ENCODE measurements around the gene PLXNA3. TPM values are rescaled to one million over a fixed set of nuclear protein-coding genes. Genes with fewer than 3 reads are reported as not detected.

Gene PLXNA3
- total and polyA plus RNA-seq, 7 donors = 1.7 to 6.5 (median 3.3) TPM

DNA sequence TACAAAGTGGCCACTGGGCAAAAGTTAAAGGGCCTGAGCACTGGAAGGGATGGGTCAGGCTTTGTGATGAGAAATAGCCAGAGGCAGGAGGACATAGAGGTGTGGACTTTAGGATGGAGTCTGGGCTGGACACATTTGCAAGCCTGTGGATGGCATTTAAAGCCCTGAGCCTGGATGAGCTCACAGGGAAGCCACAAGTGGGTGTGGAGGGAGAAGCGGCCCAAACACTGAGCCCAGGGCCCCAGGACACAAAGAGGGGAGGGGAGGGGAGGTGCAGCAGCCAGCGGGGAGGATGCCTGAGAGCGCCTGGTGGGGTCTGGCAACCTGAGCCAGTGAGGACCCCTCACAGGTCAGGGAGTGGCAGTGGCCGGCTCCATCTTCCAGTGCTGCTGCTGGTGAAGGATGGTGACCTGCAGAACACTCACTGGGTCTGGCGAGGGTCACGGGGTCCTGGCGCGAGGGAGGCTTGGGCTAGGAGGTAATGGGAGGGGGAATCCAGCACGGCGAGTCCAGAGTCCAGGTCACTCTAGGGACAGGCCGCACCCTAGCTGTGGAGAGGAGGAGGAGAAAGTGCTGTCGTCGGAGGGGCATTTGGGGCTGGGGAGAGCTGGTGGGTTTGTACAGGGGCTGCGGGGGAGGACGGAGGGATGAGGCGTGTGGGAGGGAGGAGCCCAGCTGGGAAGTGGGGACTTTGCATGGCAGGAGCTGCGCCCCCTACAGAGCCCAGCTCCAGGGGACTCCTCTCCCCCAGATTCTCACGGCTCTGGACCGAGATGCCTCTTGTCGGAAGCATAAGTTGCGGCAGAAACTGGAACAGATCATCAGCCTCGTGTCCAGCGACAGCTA, 14.0 kb downstream of the PLXNA3 start:
- Histone ChIP-seq H3K36me3 (ENCODE audit: insufficient read depth in 1 of 2, low read depth in 1 of 2) (peaks cover 0 to 32% of the 10 kb centered on the region in 2 donors), H3K9me3 (no peaks in the 10 kb centered on the region), H3K4me1 (no peaks in the 10 kb centered on the region), H3K4me3 (no peak overlapping the region), H3K27ac (no peak overlapping the region), H3K27me3 (ENCODE audit: insufficient read depth in 3 of 3, low read length in 2 of 3) (no peaks in the 10 kb centered on the region)
- ATAC-seq = no peak
- DNase-seq = peak in 1 of 2 donors; percentile 26
- 75 to 87% (median 86%) methylated on average over 20 to 23 of the region's 23 CpGs for WGBS, 3 donors
- TF ChIP-seq, protein P1, sequence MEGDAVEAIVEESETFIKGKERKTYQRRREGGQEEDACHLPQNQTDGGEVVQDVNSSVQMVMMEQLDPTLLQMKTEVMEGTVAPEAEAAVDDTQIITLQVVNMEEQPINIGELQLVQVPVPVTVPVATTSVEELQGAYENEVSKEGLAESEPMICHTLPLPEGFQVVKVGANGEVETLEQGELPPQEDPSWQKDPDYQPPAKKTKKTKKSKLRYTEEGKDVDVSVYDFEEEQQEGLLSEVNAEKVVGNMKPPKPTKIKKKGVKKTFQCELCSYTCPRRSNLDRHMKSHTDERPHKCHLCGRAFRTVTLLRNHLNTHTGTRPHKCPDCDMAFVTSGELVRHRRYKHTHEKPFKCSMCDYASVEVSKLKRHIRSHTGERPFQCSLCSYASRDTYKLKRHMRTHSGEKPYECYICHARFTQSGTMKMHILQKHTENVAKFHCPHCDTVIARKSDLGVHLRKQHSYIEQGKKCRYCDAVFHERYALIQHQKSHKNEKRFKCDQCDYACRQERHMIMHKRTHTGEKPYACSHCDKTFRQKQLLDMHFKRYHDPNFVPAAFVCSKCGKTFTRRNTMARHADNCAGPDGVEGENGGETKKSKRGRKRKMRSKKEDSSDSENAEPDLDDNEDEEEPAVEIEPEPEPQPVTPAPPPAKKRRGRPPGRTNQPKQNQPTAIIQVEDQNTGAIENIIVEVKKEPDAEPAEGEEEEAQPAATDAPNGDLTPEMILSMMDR (IDR thresholded peaks at IDR 0.05) = no peak
- intact Hi-C loops (cut with DNase I) = no loop called here

DNA sequence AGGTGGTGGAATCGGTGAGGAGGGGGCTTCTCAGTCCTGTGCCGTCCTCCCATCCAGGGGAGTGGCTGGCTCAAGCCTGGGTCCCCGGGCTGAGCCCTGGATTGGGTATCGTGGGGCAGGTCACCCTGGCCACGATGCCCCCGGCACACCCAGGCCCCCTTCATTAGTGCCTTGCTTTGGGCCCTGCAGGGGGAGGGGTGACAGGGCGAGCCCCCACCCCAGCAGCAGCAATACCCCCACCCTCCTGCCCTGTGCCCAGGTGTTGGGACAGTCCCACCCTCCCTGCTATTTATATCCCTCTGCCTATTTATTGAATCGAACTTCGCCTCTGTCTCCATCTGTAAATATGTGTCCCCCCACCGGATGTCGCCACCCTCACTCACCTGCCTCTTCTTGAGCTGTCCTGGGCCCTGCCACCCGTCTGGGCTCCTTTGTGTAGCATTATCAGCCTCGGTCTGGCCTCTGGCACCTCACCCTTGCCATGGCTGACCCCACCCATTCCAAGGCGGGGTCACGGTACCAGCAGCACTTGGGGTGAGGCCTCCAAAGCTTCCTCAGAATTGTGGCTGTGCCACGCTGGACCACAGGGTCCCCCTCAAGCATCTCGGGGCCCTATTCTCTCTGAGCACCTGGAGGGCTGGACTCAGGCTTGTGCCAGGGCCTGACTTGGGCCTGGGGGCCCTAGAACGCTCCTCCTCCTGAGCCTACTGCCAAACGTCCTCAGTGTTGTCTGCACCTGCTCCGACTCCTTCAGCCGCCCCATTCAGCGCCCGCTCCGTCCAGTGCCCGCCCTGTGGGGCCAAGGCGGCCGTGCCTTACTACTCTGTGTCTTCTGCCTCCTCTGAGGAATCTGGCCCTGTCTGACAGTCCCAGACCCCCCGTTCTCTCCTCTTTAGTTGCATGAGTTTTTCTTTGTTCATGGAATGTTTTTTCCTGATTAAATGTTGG, 14.9 kb downstream of the PLXNA3 start:
- ATAC-seq (no peak), DNase-seq (peak in 1 of 2 donors; percentile 38)
- Histone ChIP-seq H3K27me3 (ENCODE audit: insufficient read depth in 3 of 3, low read length in 2 of 3) (no peaks in the 10 kb centered on the region), H3K27ac (no peak overlapping the region), H3K4me3 (no peak overlapping the region), H3K9me3 (no peaks in the 10 kb centered on the region), H3K36me3 (ENCODE audit: insufficient read depth in 1 of 2, low read depth in 1 of 2) (peaks cover 0 to 30% of the 10 kb centered on the region in 2 donors), H3K4me1 (no peaks in the 10 kb centered on the region)
- intact Hi-C loops (cut with DNase I) = no loop called here
- TF ChIP-seq, protein P1 (IDR thresholded peaks at IDR 0.05) = no peak
- 76 to 83% (median 77%) methylated on average over 20 to 28 of the region's 28 CpGs for WGBS, 3 donors

DNA sequence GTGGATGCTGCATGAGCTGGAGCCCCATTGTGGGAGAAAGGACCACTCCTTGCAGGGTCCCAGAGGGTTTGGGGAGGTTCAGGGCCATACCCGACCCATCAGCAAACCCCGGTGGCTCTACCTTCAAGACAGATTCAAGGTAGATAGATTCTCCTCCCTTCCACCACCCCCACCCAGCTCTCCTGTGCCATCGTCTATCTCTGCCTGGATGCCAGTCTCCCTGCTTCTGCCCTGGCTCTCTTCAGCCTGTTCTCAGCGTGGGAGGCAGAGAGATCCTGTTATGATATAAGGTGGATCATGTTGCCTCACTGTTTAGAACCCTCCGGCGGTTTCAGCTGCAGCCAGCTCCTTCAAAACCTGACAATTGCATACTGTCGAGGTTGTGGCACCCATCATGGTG, 15.6 kb downstream of the PLXNA3 start:
- Histone ChIP-seq H3K36me3 (ENCODE audit: insufficient read depth in 1 of 2, low read depth in 1 of 2) (peaks cover 0 to 26% of the 10 kb centered on the region in 2 donors), H3K4me3 (no peak overlapping the region), H3K27me3 (ENCODE audit: insufficient read depth in 3 of 3, low read length in 2 of 3) (no peaks in the 10 kb centered on the region), H3K4me1 (no peaks in the 10 kb centered on the region), H3K27ac (no peak overlapping the region), H3K9me3 (no peaks in the 10 kb centered on the region)
- TF ChIP-seq, protein P1 (IDR thresholded peaks at IDR 0.05) = no peak
- intact Hi-C loops (cut with DNase I) = no loop called here
- DNase-seq (no peak), ATAC-seq (no peak)
- WGBS, 3 donors = 59 to 86% (median 74%) methylated on average over 7 of the region's 7 CpGs

DNA sequence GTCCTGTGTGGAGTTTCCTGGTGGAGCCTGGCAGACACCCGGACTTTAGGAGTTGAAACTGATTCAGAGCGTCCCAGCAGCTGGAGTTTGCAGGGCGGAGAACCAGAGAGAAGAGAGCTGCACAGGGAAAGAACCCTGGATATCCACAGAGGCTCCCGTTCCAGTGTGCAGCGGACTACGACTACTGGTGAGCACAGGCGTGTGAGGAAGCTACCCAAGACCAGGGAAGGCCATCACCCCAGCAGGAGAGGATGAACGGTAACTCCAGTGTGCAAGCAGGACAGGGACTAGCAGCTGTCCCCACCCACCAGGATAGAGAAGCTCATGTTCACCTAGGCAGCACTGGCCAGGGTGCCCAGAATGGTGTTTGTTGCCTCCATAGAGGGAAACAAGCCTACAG, 18.7 kb downstream of the PLXNA3 start:
- intact Hi-C loops (cut with DNase I) = no loop called here
- TF ChIP-seq, protein P1 (IDR thresholded peaks at IDR 0.05) = no peak
- ATAC-seq = no peak

More for the DNA sequence above, 18.7 kb downstream of the PLXNA3 start:
- DNase-seq = peak in 1 of 2 donors; percentile 24
- H3K27ac ChIP-seq = no peak overlapping the region
- 71 to 75% (median 74%) methylated on average over 8 of the region's 8 CpGs for WGBS, 3 donors
- H3K9me3 ChIP-seq = no peaks in the 10 kb centered on the region
- no peak overlapping the region for H3K4me3 ChIP-seq
- H3K4me1 ChIP-seq = no peaks in the 10 kb centered on the region
- H3K36me3 ChIP-seq (ENCODE audit: insufficient read depth in 1 of 2, low read depth in 1 of 2) = no peaks in the 10 kb centered on the region
- H3K27me3 ChIP-seq (ENCODE audit: insufficient read depth in 3 of 3, low read length in 2 of 3) = no peaks in the 10 kb centered on the region

Measured in psoas muscle (tissue), 8 donors.